Nephron (organoid): ENCODE results near the gene OXA1L.

Experiments
- H3K27ac Mint-ChIP-seq, 3 experiments: 2 replicates each; pipeline ENCODE4 v1.8.0; 2020; ENCODE audit warnings: mixed read lengths in 3 of 3, mild to moderate bottlenecking in 2 of 3, moderate library complexity in 1 of 3
- H3K27me3 Mint-ChIP-seq: 2 replicates; pipeline ENCODE4 v1.8.0; 2021; ENCODE audit warnings: low read depth, mild to moderate bottlenecking, moderate library complexity, mixed read lengths
- H3K36me3 Mint-ChIP-seq: 2 replicates; pipeline ENCODE4 v1.8.0; 2020; ENCODE audit warnings: low read depth, mixed read lengths
- H3K4me1 Mint-ChIP-seq: 2 replicates; pipeline ENCODE4 v1.8.0; 2020; ENCODE audit warnings: mixed read lengths
- H3K4me3 Mint-ChIP-seq, 3 experiments: 2 replicates each; pipeline ENCODE4 v1.8.0; 2020; ENCODE audit warnings: mild to moderate bottlenecking in 3 of 3, mixed read lengths in 3 of 3, moderate library complexity in 2 of 3
- H3K9me3 Mint-ChIP-seq: 2 replicates; pipeline ENCODE4 v1.8.0; 2020; ENCODE audit warnings: mixed read lengths
- CTCF ChIP-seq, 3 experiments: fragments of 200-600 bp; sonication (generic); IDR thresholded peaks; one replicate each; pipeline ENCODE4 v1.5.0; 2021; ENCODE audit warnings: antibody characterized with exemption in 3 of 3; ENCODE audit not compliant: unreplicated experiment in 3 of 3

The OXA1L gene

GRCh38 chr14:22793976-22794375, 27.5 kb downstream of the OXA1L start:
- H3K27me3 Mint-ChIP-seq = peaks cover 4% of the 10 kb centered on the region
- no peaks in the 10 kb centered on the region for H3K4me1 Mint-ChIP-seq
- no peaks in the 10 kb centered on the region for H3K36me3 Mint-ChIP-seq
- H3K27ac Mint-ChIP-seq = peak overlapping the region in 1 of 3 experiments; percentile 76
- no peaks in the 10 kb centered on the region for H3K9me3 Mint-ChIP-seq
- TF ChIP-seq CTCF (IDR thresholded peaks at IDR 0.05; ENCODE audit: unreplicated experiment in 3 of 3) = no peak
- H3K4me3 Mint-ChIP-seq = no peak overlapping the region

- Mint-ChIP-seq H3K4me3 (no peak overlapping the region), H3K9me3 (no peaks in the 10 kb centered on the region), H3K4me1 (no peaks in the 10 kb centered on the region), H3K27me3 (peaks cover 7% of the 10 kb centered on the region), H3K36me3 (no peaks in the 10 kb centered on the region), H3K27ac (peak overlapping the region in 1 of 3 experiments; percentile 9)
- no peak for TF ChIP-seq CTCF (IDR thresholded peaks at IDR 0.05; ENCODE audit: unreplicated experiment in 3 of 3)
Observed at GRCh38 chr14:22794551-22794951, 28.1 kb downstream of the OXA1L start.

- TF ChIP-seq CTCF (IDR thresholded peaks at IDR 0.05; ENCODE audit: unreplicated experiment in 3 of 3) = no peak
- H3K27me3 Mint-ChIP-seq = peaks cover 7% of the 10 kb centered on the region
- H3K36me3 Mint-ChIP-seq = no peaks in the 10 kb centered on the region
- peak overlapping the region in 1 of 3 experiments; percentile 3 for H3K4me3 Mint-ChIP-seq
- no peaks in the 10 kb centered on the region for H3K9me3 Mint-ChIP-seq
- peak overlapping the region in 2 of 3 experiments; percentile 67 to 92 for H3K27ac Mint-ChIP-seq
- no peaks in the 10 kb centered on the region for H3K4me1 Mint-ChIP-seq
Observed at GRCh38 chr14:22796087-22796707, 29.7 kb downstream of the OXA1L start.

GRCh38 chr14:22797017-22797917, 30.8 kb downstream of the OXA1L start:
- no peak overlapping the region for H3K4me3 Mint-ChIP-seq
- peaks cover 7% of the 10 kb centered on the region for H3K27me3 Mint-ChIP-seq
- no peaks in the 10 kb centered on the region for H3K36me3 Mint-ChIP-seq
- H3K9me3 Mint-ChIP-seq = no peaks in the 10 kb centered on the region
- TF ChIP-seq CTCF (IDR thresholded peaks at IDR 0.05; ENCODE audit: unreplicated experiment in 3 of 3) = no peak
- no peaks in the 10 kb centered on the region for H3K4me1 Mint-ChIP-seq
- peak overlapping the region; percentile 51 to 92 (median 83) for H3K27ac Mint-ChIP-seq

GRCh38 chr14:22798528-22798927, 32.0 kb downstream of the OXA1L start:
- Mint-ChIP-seq H3K4me3 (no peak overlapping the region), H3K27ac (peak overlapping the region in 2 of 3 experiments; percentile 17 to 65), H3K36me3 (no peaks in the 10 kb centered on the region), H3K4me1 (no peaks in the 10 kb centered on the region), H3K9me3 (no peaks in the 10 kb centered on the region), H3K27me3 (peaks cover 7% of the 10 kb centered on the region)
- TF ChIP-seq CTCF (IDR thresholded peaks at IDR 0.05; ENCODE audit: unreplicated experiment in 3 of 3) = no peak
